COLO668 (cell line): ENCODE results near the gene ANK2.
A peak's percentile ranks its signal among the peaks of the same experiment; 100 is the strongest.
"Not testable (repeated sequence)": the region's sequence is repeated elsewhere in the genome, so short reads cannot be mapped to it uniquely, and the experiment has no call there.

Source experiments
- DNase-seq: peaks from one replicate; lab custom pipeline; 2025; ENCODE audit not compliant: unreplicated experiment; lab: John Stamatoyannopoulos, UW

ANK2 gene

DNA sequence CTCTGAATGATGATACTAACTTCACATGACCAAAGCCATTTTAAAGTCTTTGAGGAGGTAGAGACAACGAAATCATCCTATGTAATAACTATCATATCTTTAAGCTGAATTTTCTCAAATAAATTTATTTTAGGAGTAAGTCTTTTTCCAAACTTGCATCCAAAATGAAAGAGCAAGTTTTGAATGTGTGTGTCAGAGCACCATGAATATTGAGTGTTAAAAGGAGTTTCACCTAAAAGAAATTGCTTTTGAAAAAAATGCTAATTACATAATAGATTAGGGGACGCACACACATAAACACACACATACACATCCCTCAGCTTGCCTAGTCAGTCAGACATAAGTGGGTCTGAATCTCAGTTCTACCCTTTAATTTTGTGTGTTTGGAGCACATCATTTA is 1.9 kb downstream of the ANK2 start:
- DNase-seq = no peak

DNA sequence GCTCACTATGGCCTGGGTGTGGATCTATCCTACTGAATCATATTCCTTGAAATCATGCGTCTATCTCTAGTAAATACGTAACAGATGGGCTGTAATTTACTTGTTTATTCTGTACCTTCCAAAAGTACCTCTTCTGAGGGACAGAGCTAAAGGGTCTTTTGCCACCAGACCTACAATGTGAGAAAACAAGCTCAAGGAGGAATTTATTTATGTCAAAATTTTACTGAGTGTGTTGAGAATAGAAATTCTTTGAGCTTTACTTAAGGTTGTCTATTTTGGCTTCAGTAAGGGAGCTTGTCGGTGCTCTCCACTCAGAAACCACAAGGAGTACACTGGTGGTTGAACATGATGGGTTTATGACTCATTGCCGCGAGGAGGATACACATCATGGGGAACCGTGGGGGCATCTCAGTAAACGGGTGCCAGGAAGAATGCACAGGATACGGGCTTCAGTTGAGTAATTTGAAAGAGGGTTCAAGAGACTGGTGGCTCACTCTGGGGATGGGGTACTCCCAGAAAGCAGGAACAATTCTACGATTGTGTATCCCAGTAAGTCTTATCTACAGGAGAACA is 3.0 kb downstream of the ANK2 start:
- peak; percentile 66 for DNase-seq

DNA sequence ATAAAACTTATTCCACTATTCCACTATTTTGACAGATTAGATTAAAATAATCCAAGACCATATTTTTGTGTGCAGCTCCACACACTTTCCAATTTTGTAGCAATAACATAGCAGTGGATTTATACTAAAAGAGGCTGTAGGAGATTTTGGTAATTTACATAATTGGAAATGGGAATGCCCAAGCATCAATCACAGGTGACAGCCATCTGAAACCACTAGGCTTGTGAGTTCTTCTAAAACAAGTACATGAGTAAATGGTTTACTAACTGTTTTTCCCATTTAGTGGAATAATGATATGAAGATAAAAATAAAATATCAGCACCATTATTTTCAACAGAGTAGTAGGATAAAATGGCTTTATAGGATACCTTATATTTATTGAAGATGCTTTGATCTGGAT is 4.4 kb downstream of the ANK2 start:
- no peak for DNase-seq

DNA sequence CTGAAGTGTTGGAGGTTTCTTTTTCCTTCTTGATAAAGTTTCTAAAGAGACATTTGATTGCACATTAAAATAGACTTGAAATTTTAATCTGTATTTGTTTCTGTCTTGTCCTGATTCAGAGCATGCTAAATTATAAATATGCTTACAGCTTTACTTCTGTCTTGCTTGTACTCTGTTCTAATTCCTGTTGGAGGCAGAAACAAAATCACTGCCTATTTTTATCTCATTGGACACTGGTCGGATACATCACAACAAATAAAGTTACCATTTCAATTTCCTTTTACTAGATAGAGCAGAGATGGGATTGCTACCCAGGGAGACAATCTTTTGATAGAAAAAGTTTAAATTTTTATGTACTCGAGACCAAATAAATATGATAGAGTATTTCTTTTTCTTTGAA is 6.9 kb downstream of the ANK2 start:
- DNase-seq = no peak

DNA sequence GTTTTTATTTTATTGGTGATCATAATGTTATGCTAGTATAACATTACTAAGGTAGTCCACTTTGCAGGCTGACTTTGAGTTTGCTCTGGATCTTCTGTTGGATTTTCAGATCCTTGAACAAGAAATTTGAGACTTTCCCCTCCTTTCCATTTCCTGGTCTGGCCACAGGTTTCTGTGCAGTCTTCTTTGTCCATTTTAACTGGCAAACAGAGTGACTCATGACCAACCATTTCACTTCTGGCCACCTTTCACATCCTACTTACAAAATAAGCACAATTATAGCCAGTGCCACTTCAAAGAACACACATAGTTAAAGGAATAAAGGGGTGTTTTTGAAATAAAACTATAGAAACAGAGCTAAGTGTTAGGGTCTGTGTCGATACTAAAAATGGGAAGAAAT is 8.4 kb downstream of the ANK2 start:
- DNase-seq = peak; percentile 39

DNA sequence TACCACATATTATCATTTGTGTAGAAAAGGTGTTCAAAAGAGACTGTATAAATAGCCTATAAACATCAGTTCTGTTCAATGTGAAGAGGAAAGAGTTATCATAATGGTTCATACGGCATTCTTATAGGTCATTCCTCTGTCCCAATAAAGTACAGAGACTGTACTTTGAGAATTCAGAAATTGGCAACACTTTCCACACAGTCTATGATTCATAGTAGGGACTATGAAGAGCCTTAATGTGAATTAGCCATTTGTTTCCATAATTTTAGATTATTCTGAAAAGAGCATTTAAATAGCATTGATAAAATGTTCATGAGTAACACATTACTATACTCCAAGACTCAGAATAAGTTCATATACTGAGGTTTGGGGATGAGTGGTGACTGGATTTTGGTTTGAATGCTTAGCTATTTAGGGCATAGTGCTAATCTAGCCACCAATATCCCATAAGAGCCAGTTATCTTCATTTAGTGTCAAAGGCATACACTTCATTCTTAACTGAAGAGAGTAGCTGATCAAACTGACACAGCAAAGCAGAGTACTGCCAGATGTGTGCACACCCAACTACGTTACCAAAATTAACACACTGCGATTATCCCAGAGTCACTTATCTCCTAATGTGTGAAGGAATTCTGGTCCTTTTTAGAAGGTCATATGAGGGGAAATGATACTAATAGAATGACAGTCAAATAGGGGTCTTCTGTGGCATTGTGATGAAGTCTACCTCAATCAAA is 10.2 kb downstream of the ANK2 start:
- DNase-seq = no peak

DNA sequence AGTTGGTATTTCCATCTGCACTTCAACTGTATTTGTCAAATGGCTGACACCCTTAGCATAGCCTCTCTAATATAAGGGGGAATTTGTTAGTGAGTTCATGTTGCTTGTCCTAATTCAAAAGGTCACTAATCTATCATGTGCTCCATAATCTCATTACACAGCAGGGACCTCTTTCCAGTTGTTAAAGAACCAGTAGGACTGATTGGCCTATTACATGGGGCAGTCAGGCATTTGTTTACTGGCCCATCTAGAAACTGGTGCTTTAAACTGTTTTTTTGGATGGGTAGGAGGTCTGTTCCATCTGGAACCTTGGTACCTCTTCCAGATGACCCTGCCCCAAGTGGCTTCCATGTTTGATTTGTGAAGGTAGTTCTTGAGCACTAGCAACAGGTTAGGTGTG is 11.4 kb downstream of the ANK2 start:
- DNase-seq = no peak

DNA sequence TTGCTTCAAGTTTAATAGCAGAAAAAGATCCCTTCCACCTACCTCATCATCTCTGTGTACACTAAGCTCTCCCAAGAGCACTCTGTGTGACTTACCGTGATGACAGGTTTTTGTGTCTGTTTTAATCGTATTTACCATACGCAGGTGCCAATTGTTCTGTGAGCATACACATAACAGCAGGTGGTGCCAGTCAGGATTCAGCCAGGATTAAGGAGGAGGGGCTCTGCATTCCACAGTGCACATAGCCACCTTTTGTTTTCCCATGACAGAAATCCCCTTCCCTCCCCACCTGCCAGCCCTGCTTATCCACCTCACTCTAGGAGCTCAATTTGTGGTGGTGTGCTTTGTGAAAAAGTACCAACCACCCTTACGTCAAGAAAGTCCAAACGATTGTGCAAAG is 14.8 kb downstream of the ANK2 start:
- DNase-seq = peak; percentile 89

DNA sequence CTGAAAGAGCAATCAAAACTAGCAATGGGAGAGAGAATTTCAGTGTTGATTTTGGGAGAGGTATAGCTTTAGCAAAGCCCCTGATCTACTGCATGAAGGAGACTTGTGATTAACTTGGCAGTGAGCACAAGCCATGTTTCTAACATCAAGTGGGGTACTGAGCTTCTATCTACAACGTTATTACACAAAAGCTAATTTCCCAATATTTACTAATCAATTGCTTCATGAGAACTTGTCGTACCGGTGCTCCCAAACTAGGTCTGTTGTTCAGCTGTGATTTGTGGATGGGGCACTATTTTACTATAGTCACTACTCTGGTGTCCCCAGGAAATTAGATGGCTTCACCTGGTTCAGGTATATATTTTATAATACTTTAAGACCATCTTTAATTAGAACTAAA is 16.2 kb downstream of the ANK2 start:
- no peak for DNase-seq

DNA sequence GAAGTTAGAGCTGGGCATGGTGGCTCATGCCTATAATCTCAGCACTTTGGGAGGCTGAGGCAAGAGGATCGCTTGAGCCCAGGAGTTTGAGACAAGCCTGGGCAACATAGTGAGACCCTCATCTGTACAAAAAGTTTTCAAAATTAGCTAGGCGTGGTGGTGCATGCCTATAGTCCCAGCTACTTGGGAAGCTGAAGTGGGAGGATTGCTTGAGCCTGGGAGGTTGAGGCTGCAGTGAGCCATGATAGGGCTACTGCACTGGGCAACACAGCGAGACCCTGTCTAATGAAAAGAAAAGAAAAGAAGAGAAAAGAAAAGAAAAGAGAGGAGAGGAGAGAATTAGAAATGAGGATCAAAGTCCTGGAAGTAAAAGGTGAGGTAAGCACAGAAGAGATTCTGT is 19.3 kb downstream of the ANK2 start:
- not testable (repeated sequence) for DNase-seq

DNA sequence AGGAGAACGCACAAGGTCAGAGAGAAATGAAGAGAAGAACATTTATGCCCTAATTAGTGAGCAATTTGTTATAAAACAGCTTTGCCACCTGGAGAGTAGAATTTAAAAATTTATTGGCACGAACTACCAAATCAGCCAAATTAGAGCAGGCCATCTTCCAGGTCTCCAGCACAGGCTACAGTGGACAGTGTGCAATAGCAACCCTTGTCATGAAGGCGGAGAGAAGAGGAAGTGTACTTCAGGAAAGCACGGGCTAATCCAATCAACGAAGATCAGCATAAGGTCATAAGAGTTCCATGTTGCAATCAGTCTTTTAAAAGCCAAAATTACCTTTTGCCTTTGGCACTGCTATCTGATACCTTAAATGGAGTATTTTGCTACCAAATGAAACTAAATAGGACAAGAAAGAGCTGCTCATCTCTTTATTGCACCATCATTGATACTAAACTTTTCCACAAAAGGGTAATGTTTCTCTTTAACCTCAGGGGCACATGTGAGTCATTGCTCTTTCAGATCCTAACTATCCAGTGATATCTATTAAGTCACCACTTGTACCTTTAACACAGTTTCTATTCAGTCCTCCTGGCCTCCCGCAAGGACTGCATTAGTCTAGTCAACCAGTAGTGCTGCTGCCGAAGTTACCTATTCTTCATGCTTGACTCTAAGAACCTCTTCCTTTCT is 19.9 kb downstream of the ANK2 start:
- no peak for DNase-seq

DNA sequence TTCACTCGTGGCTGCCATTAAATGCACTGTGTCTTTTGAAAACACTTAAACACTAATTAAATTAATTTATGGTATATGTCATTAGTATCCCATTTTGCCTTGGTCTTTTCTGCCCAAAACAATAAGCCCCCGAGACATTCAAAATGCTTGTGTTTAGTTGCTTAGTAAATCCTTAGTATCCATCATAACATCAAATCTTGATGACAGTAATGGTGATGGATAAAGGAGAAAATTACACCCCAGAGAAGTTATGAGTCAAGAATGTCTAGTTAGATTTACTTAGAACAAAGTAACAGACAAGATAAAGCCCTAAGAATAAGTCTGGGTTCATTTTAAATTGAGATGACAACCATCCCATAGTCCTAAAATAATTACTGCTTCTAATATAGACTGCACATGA is 21.3 kb downstream of the ANK2 start:
- DNase-seq = no peak

DNA sequence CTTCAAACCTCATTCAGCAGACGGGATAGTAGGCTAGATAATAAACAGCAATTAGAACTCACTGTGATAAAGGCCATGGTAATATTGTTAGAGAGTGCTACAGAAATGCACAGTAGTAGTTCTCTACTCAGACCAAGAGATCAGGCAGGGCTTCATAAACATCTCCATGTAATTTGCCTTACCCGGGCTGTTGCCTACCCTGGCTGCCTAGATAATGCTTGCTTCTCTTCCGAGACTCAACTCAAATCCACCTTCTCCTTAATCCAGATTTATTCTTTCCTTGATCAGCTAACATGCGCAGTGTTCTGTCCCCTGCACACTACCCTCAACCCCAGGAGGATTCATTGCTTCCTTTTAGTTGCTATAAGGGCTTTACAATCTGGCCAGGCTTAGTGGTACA is 21.8 kb downstream of the ANK2 start:
- DNase-seq = no peak

DNA sequence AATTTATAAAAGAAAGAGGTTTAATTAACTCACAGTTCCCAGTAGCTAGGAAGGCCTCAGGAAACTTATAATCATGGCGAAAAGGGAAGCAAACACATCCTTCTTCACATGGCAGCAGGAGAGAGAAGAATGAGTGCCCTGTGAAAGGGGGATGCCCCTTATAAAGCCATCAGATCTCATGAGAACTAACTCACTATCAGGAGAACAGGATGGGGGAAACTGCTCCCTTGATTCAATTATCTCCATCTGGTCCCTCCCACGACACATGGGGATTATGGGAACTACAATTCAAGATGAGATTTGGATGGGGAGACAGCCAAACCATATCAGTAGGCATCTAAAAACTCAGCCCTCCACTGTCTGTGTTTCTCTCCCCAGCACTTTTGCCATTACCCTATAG is 22.4 kb downstream of the ANK2 start:
- DNase-seq = no peak

DNA sequence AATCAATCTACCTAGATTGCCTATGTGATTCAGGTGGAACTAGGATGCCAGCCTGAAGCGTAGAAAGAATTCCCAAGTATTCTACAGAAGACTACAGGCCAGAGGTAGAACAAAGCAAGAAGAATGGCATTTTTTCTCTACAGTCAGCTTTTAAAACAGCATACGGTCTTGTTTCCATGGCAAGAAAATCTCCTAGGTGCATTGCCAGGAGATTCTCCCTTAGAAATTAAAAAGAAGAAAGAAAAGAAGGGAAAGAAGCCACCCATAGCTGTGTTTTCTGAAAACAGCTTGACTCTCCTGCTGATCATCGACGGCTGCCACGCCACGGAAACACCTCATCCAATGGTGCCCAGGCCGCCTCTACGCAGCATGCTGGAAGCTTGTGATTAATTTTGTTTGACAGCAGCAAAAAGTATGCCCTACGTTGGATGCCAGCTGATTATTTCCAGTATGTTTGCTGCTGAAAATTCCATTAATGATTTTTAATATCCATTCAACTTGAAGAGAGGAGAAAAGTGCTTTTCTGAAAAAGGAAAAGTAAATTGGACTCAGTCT is 24.1 kb downstream of the ANK2 start:
- no peak for DNase-seq

DNA sequence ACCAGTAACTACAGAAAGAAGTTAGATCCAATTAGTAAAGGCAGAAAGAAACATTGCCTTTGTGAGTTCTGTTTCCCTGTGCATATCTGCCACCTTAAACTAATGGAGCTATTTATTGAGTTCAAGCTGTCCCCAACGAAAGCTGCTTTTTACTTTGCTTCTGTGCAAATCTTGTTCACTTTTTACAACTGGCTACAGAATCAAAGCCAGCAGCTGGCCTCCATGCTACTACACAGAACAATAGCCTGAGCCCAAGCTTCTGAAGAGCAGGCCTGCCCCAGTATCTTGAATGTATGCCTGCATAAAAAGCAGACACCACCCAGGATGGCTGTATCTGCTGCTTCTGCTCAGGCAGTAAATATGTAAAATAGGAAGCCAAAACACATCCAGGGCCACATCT is 28.1 kb downstream of the ANK2 start:
- DNase-seq = peak; percentile 22

DNA sequence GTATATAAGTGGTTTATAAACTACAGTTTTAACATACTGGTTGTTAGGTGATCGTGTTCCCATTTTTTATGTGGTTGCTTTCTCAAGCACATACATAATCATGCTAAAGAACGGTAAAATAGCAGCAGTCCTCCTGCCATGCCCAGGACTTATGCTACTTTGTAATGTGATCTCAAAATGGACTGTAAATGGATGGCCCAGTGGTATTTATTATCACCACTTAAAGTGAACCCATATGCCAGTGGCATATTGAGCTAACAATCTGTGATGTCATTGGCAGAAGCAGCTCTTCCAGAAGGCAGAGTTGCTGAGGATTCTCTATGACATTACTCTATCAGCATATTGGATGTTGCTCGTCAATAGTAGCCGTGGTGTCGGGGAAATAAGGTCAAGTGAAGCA is 28.6 kb downstream of the ANK2 start:
- DNase-seq = no peak

DNA sequence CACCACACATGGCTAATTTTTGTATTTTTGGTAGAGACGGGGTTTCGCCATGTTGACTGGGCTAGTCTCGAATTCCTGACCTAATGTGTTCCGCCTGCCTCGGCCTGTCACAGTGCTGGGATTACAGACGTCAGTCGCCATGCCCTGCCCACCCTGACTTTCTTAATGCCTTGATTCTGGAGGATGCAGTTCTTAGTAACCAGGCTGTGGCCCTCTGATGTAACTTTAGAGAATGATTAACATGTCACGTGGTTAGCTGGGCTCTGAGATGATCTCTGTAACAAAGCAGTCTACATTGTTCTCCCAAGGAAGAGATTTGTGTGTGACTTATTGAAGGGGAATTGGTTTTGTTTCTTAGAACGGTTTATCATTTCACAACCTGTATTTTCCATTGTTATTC is 30.6 kb downstream of the ANK2 start:
- DNase-seq = no peak

DNA sequence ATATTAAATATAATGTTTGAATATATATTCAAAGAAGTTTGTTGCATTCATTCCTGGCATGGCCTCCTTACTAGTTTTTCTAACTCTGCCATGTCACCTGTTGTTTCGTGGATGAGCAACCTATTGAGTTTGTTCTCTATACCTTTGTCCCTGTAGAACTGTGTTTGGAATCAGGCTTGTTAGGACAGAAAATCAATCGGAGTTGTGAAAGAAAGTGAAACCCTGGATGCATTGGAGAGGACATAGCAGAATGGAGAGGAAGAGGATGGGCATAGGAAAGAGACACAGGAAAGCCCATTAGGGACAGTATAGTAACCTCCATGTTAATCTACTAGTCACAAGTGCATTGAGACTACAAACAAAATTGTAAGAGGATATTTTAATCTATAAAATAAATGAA is 31.2 kb downstream of the ANK2 start:
- no peak for DNase-seq

DNA sequence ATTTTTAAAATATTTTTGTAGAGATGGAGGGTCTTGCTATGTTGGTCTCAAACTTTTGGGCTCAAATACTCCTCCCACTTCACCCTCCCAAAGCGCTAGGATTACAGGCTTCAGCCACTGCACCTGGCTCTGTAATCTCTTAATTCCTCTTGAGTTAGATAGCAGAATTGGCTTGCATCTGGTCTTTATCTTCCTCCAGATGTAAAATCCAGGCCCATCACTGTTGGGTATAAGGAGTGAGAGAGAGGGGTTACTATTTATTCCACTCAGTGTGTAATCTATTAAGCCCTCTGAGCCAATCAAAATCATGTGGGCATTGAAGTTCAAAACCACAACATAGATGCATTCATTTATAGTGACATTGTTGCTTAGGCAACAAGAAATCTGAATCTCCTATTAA is 33.9 kb downstream of the ANK2 start:
- no peak for DNase-seq

DNA sequence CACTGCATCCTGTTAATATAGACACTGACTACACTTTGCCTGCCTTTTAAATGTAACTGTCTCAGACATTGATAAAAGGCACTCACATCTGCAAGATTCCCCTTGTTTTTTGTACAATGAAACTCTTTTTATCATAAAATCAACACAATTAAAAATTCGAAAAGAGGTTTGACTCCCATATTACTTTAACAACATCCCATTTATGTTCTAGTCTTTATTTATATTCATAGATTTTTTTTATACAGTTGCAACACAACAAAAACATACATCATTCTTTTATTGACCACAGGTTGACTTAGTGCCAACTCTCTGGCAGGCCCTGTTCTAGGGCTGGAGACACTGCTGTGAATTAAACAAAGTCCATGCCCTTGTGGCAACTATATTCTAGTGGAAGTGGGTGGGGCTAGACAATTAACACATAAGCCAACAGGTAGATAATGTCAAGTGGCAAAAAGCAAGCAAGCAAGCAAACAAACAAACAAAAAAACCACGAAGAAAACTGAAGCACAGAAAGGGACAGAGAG is 36.8 kb downstream of the ANK2 start:
- DNase-seq = no peak

DNA sequence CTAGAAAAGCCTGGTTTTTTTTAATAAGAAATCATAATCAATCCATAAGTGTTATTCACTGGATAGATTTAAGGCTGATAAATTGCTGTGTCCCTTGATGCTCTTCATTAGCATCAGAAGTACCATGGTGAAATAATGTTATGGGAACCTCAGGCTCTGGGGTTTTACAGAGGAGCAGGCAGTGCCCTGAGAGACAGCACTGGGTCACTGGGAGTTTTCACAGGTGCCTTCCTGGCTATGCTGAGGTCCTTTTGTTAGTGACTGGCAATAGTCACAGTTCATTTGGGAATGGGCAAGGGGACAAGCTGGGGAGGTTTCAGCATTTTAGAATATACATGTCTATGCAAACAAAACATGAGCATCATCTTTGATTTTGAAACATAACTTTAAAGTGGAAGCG is 38.6 kb downstream of the ANK2 start:
- no peak for DNase-seq
